Stimulated activated CD4-positive, alpha-beta T cell treated with anti-CD3 and anti-CD28 coated beads, Interleukin-2, amount 100 ng/mL, for 48 hours (primary cell): ENCODE results near the gene GLIPR1L2.

Experiments used
- DNase-seq, 2 donors: peaks; one replicate each; pipeline ENCODE4 v3.0.0-alpha.2; 2020

GLIPR1L2 gene

DNA sequence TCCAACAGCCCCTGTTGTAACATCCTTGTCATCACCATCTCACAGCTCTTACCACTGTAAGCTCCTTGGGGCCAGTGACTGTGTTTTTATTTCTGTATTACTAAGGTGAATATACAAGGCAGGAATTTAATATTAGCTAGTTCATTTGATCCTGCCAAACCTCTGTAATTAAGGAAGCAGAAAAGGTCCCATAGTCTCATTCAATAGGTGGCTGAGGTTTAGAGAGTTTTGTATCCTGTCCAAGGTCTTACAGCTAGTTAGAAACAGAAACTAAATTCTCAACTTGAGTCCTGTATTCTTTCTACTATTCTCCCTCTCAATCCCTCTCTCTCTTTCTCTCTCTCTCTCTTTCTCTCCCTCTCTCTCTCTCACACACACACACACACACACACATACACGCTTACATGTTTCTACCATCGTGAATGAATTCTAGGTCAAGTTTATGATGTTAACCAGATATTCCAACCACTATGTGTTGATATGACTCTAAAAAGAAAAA is 89.1 kb downstream of the GLIPR1L2 start:
- DNase-seq = no peak

GRCh38 chr12:75480469-75480949 is 89.6 kb downstream of the GLIPR1L2 start, which contains the start of gene GLIPR1:
GLIPR1 (plus strand) TSS chr12:75480755; CDS start chr12:75480881, 126 bp downstream.
- DNase-seq = peak; percentile 52 to 62

DNA sequence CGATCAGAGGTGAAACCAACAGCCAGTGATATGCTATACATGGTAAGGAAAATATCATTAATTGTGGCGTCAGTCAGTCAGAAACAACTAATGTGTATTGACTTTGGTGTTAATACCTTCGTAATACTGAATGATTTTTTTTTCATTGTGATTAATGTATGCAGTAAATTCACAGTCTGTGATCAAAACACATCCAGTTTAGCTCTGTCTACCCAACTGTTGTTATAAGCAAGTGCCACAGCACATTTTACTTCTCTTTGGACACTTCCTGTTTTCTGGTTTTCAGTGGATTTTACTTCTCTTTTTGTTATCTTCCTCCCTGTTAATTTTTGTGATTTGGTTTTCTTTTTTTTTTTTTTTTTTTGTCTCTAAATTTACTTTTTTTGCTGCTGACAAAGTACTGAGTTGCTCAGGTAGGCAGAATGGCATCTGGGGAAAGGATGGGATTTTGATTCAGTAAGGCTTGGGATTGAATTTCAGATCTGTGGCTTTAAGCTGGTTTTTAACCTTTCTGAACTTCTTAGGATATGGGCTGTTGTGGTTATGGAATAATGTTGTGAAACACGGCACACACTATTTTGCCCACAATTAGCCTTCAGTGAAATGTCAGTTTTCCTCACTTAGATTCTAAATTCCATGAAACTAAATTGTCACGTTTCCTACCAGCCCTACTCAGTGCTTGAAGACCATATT is 90.3 kb downstream of the GLIPR1L2 start:
- DNase-seq = no peak

- no peak for DNase-seq
These were observed 90.9 kb downstream of the GLIPR1L2 start for GRCh38 chr12:75481774-75482173.
